Measurements from ENCODE around the gene PTP4A2. TPM values are rescaled to one million over a fixed set of nuclear protein-coding genes. Genes with fewer than 3 reads are reported as not detected.
A peak's percentile ranks its signal among the peaks of the same experiment; 100 is the strongest.

The PTP4A2 gene
- total RNA-seq, 2 experiments from 2014 or later, result 342 to 357 TPM

GRCh38 chr1:31919591-31919990 is 18.6 kb downstream of the PTP4A2 start:
- Mint-ChIP-seq H3K4me3 (no peak overlapping the region), H3K27ac (peak overlapping the region; percentile 54), H3K27me3 (no peaks in the 10 kb centered on the region), H3K36me3 (peaks cover 51% of the 10 kb centered on the region), H3K4me1 (peaks cover 53% of the 10 kb centered on the region), H3K9me3 (peaks cover 3% of the 10 kb centered on the region)
- DNase-seq, result no peak

- no peaks in the 10 kb centered on the region for H3K9me3 Mint-ChIP-seq
- no peak overlapping the region for H3K4me3 Mint-ChIP-seq
- H3K27me3 Mint-ChIP-seq, result no peaks in the 10 kb centered on the region
- no peak for DNase-seq
- peaks cover 58% of the 10 kb centered on the region for H3K36me3 Mint-ChIP-seq
- H3K4me1 Mint-ChIP-seq, result peaks cover 59% of the 10 kb centered on the region
- H3K27ac Mint-ChIP-seq, result no peak overlapping the region
Observed at GRCh38 chr1:31915438-31915837, 22.7 kb downstream of the PTP4A2 start.

GRCh38 chr1:31913968-31914367 is 24.2 kb downstream of the PTP4A2 start:
- H3K9me3 Mint-ChIP-seq, result no peaks in the 10 kb centered on the region
- DNase-seq, result no peak
- no peak overlapping the region for H3K4me3 Mint-ChIP-seq
- peaks cover 53% of the 10 kb centered on the region for H3K4me1 Mint-ChIP-seq
- peaks cover 61% of the 10 kb centered on the region for H3K36me3 Mint-ChIP-seq
- H3K27ac Mint-ChIP-seq, result no peak overlapping the region
- H3K27me3 Mint-ChIP-seq, result no peaks in the 10 kb centered on the region

GRCh38 chr1:31912839-31913239 is 25.3 kb downstream of the PTP4A2 start:
- peaks cover 50% of the 10 kb centered on the region for H3K4me1 Mint-ChIP-seq
- H3K9me3 Mint-ChIP-seq, result no peaks in the 10 kb centered on the region
- peak overlapping the region; percentile 67 for H3K27ac Mint-ChIP-seq
- no peak for DNase-seq
- H3K27me3 Mint-ChIP-seq, result no peaks in the 10 kb centered on the region
- H3K4me3 Mint-ChIP-seq, result no peak overlapping the region
- peaks cover 66% of the 10 kb centered on the region for H3K36me3 Mint-ChIP-seq

GRCh38 chr1:31911994-31912780 is 26.0 kb downstream of the PTP4A2 start:
- peaks cover 68% of the 10 kb centered on the region for H3K36me3 Mint-ChIP-seq
- no peaks in the 10 kb centered on the region for H3K27me3 Mint-ChIP-seq
- no peaks in the 10 kb centered on the region for H3K9me3 Mint-ChIP-seq
- peak overlapping the region; percentile 64 for H3K27ac Mint-ChIP-seq
- DNase-seq, result no peak
- H3K4me1 Mint-ChIP-seq, result peaks cover 47% of the 10 kb centered on the region
- no peak overlapping the region for H3K4me3 Mint-ChIP-seq

DNA sequence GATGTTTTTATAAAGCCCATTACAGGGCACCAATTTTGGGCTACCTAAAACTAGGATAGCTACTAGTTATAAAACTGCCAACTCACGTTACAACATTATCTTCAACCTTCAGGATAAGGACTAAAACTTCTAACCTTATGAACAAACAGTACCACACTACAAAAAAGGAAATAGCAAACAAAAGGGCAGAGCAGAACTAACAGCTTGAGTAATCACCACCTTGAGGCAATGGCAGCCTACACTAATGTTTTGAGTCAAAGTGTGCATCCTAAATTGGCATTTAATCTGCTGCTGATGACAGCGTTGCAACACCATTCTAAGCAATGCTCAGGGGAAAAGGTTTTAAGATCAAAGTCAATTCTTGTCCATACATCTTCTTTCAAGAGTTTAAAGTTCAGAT is 27.2 kb downstream of the PTP4A2 start:
- H3K4me1 Mint-ChIP-seq, result peaks cover 46% of the 10 kb centered on the region

DNA sequence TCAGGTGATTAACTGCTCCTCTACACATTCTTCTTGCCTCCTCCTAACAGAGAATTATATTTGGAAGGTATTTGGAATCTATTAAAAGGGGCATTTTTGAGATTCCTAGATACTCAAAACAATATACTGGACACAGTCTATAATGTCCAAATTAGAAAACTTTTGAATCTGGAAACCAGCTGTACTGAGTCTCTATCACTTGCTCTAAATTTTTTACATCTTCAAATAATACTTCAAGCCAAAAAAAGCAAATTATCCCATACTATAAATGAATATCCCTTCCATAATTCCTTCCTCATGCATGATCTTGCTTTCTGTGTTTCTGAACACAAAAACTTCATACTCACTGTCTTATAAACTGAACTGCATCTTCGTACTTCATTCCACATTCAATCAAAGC is 28.5 kb downstream of the PTP4A2 start:
- no peaks in the 10 kb centered on the region for H3K9me3 Mint-ChIP-seq
- no peaks in the 10 kb centered on the region for H3K27me3 Mint-ChIP-seq
- peaks cover 64% of the 10 kb centered on the region for H3K36me3 Mint-ChIP-seq
- H3K4me1 Mint-ChIP-seq, result peaks cover 43% of the 10 kb centered on the region
- no peak overlapping the region for H3K4me3 Mint-ChIP-seq
- DNase-seq, result no peak
- H3K27ac Mint-ChIP-seq, result no peak overlapping the region

More for the DNA sequence above, 27.2 kb downstream of the PTP4A2 start:
- Mint-ChIP-seq H3K27me3 (no peaks in the 10 kb centered on the region), H3K27ac (peak overlapping the region; percentile 64), H3K9me3 (no peaks in the 10 kb centered on the region), H3K36me3 (peaks cover 66% of the 10 kb centered on the region), H3K4me3 (no peak overlapping the region)
- DNase-seq, result no peak

DNA sequence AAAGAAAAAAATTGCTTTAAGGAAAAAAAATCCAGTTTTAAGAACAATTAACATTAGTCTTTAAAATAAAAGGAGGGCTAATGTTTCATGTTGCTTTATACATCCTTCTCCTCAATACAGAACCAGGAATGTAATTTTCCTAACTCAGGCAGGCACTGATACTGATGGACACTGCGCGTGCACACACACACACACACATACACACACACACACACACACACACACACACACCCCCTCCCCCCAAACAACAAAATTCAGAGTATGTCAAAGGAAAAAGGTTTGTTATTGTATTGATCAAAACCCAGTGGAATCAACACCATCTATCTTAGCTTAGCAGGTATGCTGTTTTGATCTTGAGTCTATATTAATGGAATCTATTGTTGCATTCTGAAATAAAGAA is 31.6 kb downstream of the PTP4A2 start:
- Mint-ChIP-seq H3K27me3 (no peaks in the 10 kb centered on the region), H3K4me1 (peaks cover 23% of the 10 kb centered on the region), H3K9me3 (no peaks in the 10 kb centered on the region), H3K36me3 (peaks cover 43% of the 10 kb centered on the region), H3K27ac (peak overlapping the region; percentile 22), H3K4me3 (no peak overlapping the region)
- DNase-seq, result no peak

DNA sequence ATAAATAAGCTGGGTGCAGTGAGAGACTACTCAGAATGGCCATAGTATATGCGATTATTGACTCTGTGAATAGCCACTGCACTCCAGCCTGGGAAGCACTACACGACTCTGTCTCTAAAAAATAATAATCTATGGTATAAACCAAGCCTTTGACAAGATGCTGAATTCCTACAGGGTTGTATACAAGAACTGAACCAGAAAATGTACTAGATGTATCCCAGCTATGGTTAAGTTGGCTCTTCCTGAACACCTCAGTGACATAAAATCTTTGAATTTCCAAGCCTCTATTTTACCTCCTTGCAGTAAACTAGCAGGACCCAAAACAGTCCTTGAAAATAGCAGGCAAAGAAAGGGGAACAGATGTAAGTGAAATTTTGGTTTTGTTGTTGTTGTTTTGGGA is 32.5 kb downstream of the PTP4A2 start:
- no peaks in the 10 kb centered on the region for H3K9me3 Mint-ChIP-seq
- H3K36me3 Mint-ChIP-seq, result peaks cover 37% of the 10 kb centered on the region
- no peak overlapping the region for H3K4me3 Mint-ChIP-seq
- H3K27ac Mint-ChIP-seq, result peak overlapping the region; percentile 6
- H3K27me3 Mint-ChIP-seq, result no peaks in the 10 kb centered on the region
- peaks cover 16% of the 10 kb centered on the region for H3K4me1 Mint-ChIP-seq
- no peak for DNase-seq

- Mint-ChIP-seq H3K4me1 (peaks cover 16% of the 10 kb centered on the region), H3K36me3 (peaks cover 37% of the 10 kb centered on the region)
Observed at GRCh38 chr1:31905093-31905509, 33.1 kb downstream of the PTP4A2 start.

GRCh38 chr1:31904339-31905092 is 33.7 kb downstream of the PTP4A2 start:
- no peaks in the 10 kb centered on the region for H3K9me3 Mint-ChIP-seq
- no peaks in the 10 kb centered on the region for H3K27me3 Mint-ChIP-seq
- peaks cover 16% of the 10 kb centered on the region for H3K4me1 Mint-ChIP-seq
- peak overlapping the region; percentile 74 for H3K27ac Mint-ChIP-seq
- H3K4me3 Mint-ChIP-seq, result no peak overlapping the region
- H3K36me3 Mint-ChIP-seq, result peaks cover 31% of the 10 kb centered on the region
- no peak for DNase-seq

More at GRCh38 chr1:31905093-31905509, 33.1 kb downstream of the PTP4A2 start:
- H3K27me3 Mint-ChIP-seq, result no peaks in the 10 kb centered on the region
- no peaks in the 10 kb centered on the region for H3K9me3 Mint-ChIP-seq
- peak overlapping the region; percentile 30 for H3K27ac Mint-ChIP-seq
- DNase-seq, result no peak
- H3K4me3 Mint-ChIP-seq, result no peak overlapping the region

GRCh38 chr1:31902510-31902860 is 35.7 kb downstream of the PTP4A2 start:
- H3K36me3 Mint-ChIP-seq, result peaks cover 15% of the 10 kb centered on the region
- peaks cover 14% of the 10 kb centered on the region for H3K4me1 Mint-ChIP-seq
- H3K27ac Mint-ChIP-seq, result no peak overlapping the region
- no peaks in the 10 kb centered on the region for H3K27me3 Mint-ChIP-seq
- no peak for DNase-seq
- no peaks in the 10 kb centered on the region for H3K9me3 Mint-ChIP-seq
- no peak overlapping the region for H3K4me3 Mint-ChIP-seq

GRCh38 chr1:31901838-31902509 is 36.2 kb downstream of the PTP4A2 start:
- Mint-ChIP-seq H3K4me1 (peaks cover 14% of the 10 kb centered on the region), H3K27me3 (no peaks in the 10 kb centered on the region), H3K9me3 (no peaks in the 10 kb centered on the region), H3K36me3 (peaks cover 15% of the 10 kb centered on the region), H3K27ac (no peak overlapping the region), H3K4me3 (no peak overlapping the region)
- no peak for DNase-seq

- no peaks in the 10 kb centered on the region for H3K9me3 Mint-ChIP-seq
- H3K4me3 Mint-ChIP-seq, result no peak overlapping the region
- no peak overlapping the region for H3K27ac Mint-ChIP-seq
- no peak for DNase-seq
- H3K27me3 Mint-ChIP-seq, result no peaks in the 10 kb centered on the region
- peaks cover 12% of the 10 kb centered on the region for H3K4me1 Mint-ChIP-seq
- H3K36me3 Mint-ChIP-seq, result peaks cover 10% of the 10 kb centered on the region
Observed at GRCh38 chr1:31900790-31901189, 37.4 kb downstream of the PTP4A2 start.

GRCh38 chr1:31897526-31898100 is 40.6 kb downstream of the PTP4A2 start:
- no peak for DNase-seq
- no peaks in the 10 kb centered on the region for H3K27me3 Mint-ChIP-seq
- no peaks in the 10 kb centered on the region for H3K36me3 Mint-ChIP-seq
- H3K9me3 Mint-ChIP-seq, result peaks cover 7% of the 10 kb centered on the region
- no peak overlapping the region for H3K27ac Mint-ChIP-seq
- H3K4me3 Mint-ChIP-seq, result no peak overlapping the region
- H3K4me1 Mint-ChIP-seq, result peaks cover 8% of the 10 kb centered on the region

All from activated naive CD8-positive, alpha-beta T cell treated with anti-CD3 and anti-CD28 coated beads for 36 hours (primary cell).